Lung (tissue), 12 donors: Measurements from ENCODE around the gene SPSB2. TPM values are rescaled to one million over a fixed set of nuclear protein-coding genes. Genes with fewer than 3 reads are reported as not detected.

ENCODE experiments used
- ATAC-seq: fragments of 200-7000 bp; cut with Tn5 transposase; one replicate; pipeline ENCODE4 v1.9.1; 2020; ENCODE audit warnings: moderate number of reproducible peaks; ENCODE audit not compliant: insufficient read depth, low FRiP score
- DNase-seq, 3 donors: peaks; one replicate each; pipeline ENCODE4 v3.0.0-alpha.2; 2013 to 2017
- H3K27ac ChIP-seq, 2 donors: one replicate each; pipeline ENCODE4 v1.5.1; 2013; ENCODE audit warnings: mild to moderate bottlenecking in 2 of 2, moderate library complexity in 2 of 2, control low read depth in 1 of 2, inconsistent platforms in 1 of 2, low read depth in 1 of 2, low read length in 1 of 2
- H3K27me3 ChIP-seq, 3 donors: one replicate each; pipeline ENCODE4 v1.5.1; 2013; ENCODE audit warnings: low read length in 2 of 3; ENCODE audit not compliant: control insufficient read depth in 3 of 3, insufficient read depth in 3 of 3
- H3K36me3 ChIP-seq, 4 donors: one replicate each; pipeline ENCODE4 v1.5.1; 2013; ENCODE audit warnings: low read length in 4 of 4, mild to moderate bottlenecking in 1 of 4, moderate library complexity in 1 of 4; ENCODE audit not compliant: control insufficient read depth in 4 of 4, insufficient read depth in 4 of 4
- H3K4me1 ChIP-seq, 5 donors: one replicate each; pipeline ENCODE4 v1.5.1; 2013; ENCODE audit warnings: low read length in 5 of 5, mild to moderate bottlenecking in 2 of 5, moderate library complexity in 1 of 5; ENCODE audit not compliant: control insufficient read depth in 5 of 5, insufficient read depth in 5 of 5
- H3K4me3 ChIP-seq: one replicate; pipeline ENCODE4 v1.5.1; 2013; ENCODE audit warnings: mild to moderate bottlenecking, control low read depth, moderate library complexity
- H3K9ac ChIP-seq, 2 donors: one replicate each; pipeline ENCODE4 v1.5.1; 2013; ENCODE audit warnings: low read length in 2 of 2, control low read depth in 1 of 2; ENCODE audit not compliant: insufficient read depth in 1 of 2
- H3K9me3 ChIP-seq, 4 donors: one replicate each; pipeline ENCODE4 v1.5.1; 2013; ENCODE audit warnings: low read length in 3 of 4, mild to moderate bottlenecking in 1 of 4, moderate library complexity in 1 of 4; ENCODE audit not compliant: control insufficient read depth in 4 of 4, insufficient read depth in 3 of 4
- CTCF ChIP-seq: IDR thresholded peaks from 2 replicates; pipeline ENCODE4 v1.5.1; 2012; ENCODE audit warnings: mild to moderate bottlenecking; ENCODE audit errors: control extremely low read depth, extremely low read depth
- WGBS, 2 donors: extraction: QIAGEN DNeasy Blood & Tissue Kit; methylation state at CpG; one replicate each; pipeline ENCODE4 v1.1.7; 2013; 5-methylcytosine and 5-hydroxymethylcytosine counted together
- polyA plus RNA-seq, 2 donors: library from polyadenylated mRNA; stranded (reverse); fragments of 200-250 nt; gene quantifications; one replicate each; pipeline ENCODE4 v1.2.1, GENCODE V29; 2013
- total RNA-seq, 2 donors: library from RNA; depleted of rRNA in 1 of 2; stranded (reverse); fragments of >200 nt in 1 of 2; gene quantifications; one replicate each; pipeline ENCODE4 v1.2.1, GENCODE V29; 2014 to 2021
- donor health status: control.
- donor health status: control.
- donor health status: Bipolar disorder and iron deficiency.
- donor health status: healthy.
- donor health status: DM: yes; HTN: yes; CAD: no.

SPSB2 gene
- total and polyA plus RNA-seq, 4 donors: 21.0 to 39.8 (median 31.4) TPM

- Histone ChIP-seq H3K27ac (no peak overlapping the region), H3K4me1 (no peaks in the 10 kb centered on the region), H3K27me3 (no peaks in the 10 kb centered on the region), H3K9me3 (no peaks in the 10 kb centered on the region), H3K9ac (no peak overlapping the region), H3K4me3 (no peak overlapping the region), H3K36me3 (peaks cover 0 to 19% (median 10%) of the 10 kb centered on the region in 4 donors)
- DNase-seq (no peak), ATAC-seq (no peak)
- WGBS, 2 donors: 86 to 90% methylated on average over 10 of the region's 10 CpGs
- no peak for TF ChIP-seq CTCF
Measured at GRCh38 chr12:6839482-6840201, 33.5 kb downstream of the SPSB2 start.

DNA sequence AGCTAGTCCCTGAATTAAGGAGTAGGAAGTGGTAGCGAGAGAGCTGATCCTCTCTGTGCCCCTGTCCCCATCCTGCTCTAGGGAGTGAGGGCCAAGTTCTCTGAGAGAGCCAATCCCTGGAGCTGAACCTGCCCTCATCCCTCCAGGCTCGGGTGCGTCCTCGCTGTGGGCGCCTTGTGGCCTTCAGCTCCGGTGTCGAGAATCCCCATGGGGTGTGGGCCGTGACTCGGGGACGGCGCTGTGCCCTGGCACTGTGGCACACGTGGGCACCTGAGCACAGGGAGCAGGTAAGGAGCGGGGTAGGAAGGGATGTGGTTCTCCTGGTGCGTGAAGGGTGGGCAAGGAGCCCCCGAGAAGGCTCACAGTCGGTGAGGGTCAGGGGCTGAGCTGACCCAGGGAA lies 34.2 kb downstream of the SPSB2 start:
- no peak for TF ChIP-seq CTCF
- no peak for DNase-seq

DNA sequence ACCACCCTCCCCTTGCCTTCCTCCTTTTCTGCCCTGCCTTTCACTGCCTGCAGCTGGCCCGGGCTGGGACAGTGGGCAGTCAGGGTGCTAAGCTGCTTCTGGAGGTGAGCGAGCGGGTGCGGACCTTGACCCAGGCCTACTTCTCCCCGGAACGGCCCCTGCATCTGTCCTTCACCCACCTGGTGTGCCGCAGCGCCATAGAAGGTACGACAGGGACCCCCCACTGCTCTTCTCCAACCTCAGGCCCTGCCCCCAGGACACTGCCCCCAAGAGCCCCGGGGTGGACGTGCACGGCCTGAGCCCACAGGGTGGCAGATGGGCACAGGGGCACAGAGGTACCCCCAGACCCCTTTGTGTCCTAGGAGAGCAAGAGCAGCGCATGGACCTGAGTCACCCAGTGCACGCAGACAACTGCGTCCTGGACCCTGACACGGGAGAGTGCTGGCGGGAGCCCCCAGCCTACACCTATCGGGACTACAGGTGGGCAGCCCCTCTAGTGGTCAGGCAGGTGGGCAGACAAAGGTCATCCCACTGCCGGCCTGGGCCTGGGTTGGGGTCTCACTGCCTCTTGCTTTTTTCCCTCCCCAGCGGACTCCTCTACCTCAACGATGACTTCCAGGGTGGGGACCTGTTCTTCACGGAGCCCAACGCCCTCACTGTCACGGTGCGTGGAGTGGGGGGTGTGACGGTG lies 35.6 kb downstream of the SPSB2 start:
- 94 to 98% methylated on average over 25 to 26 of the region's 26 CpGs for WGBS, 2 donors
- H3K36me3 ChIP-seq: peaks cover 0 to 17% (median 11%) of the 10 kb centered on the region in 4 donors
- no peak overlapping the region for H3K27ac ChIP-seq
- DNase-seq (no peak), ATAC-seq (no peak)
- H3K4me1 ChIP-seq: no peaks in the 10 kb centered on the region
- no peaks in the 10 kb centered on the region for H3K9me3 ChIP-seq
- no peak overlapping the region for H3K9ac ChIP-seq
- TF ChIP-seq CTCF: no peak
- no peaks in the 10 kb centered on the region for H3K27me3 ChIP-seq
- H3K4me3 ChIP-seq: no peak overlapping the region

More for the DNA sequence above, 34.2 kb downstream of the SPSB2 start:
- ATAC-seq: no peak
- Histone ChIP-seq H3K27me3 (no peaks in the 10 kb centered on the region), H3K27ac (no peak overlapping the region), H3K4me3 (no peak overlapping the region), H3K9me3 (no peaks in the 10 kb centered on the region), H3K9ac (no peak overlapping the region), H3K4me1 (no peaks in the 10 kb centered on the region), H3K36me3 (peaks cover 0 to 25% (median 9%) of the 10 kb centered on the region in 4 donors)
- 94 to 96% methylated on average over 16 of the region's 16 CpGs for WGBS, 2 donors
